GM12801 (cell line): ENCODE measurements around the gene ACSM5.

Experiments
- TF ChIP-seq, protein P1 (sequence below): IDR thresholded peaks from one replicate; pipeline ENCODE4 v1.5.1; 2011; ENCODE audit warnings: control low read depth; ENCODE audit not compliant: insufficient read length; ENCODE audit errors: extremely low read depth

ACSM5 gene, protein sequence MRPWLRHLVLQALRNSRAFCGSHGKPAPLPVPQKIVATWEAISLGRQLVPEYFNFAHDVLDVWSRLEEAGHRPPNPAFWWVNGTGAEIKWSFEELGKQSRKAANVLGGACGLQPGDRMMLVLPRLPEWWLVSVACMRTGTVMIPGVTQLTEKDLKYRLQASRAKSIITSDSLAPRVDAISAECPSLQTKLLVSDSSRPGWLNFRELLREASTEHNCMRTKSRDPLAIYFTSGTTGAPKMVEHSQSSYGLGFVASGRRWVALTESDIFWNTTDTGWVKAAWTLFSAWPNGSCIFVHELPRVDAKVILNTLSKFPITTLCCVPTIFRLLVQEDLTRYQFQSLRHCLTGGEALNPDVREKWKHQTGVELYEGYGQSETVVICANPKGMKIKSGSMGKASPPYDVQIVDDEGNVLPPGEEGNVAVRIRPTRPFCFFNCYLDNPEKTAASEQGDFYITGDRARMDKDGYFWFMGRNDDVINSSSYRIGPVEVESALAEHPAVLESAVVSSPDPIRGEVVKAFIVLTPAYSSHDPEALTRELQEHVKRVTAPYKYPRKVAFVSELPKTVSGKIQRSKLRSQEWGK

DNA sequence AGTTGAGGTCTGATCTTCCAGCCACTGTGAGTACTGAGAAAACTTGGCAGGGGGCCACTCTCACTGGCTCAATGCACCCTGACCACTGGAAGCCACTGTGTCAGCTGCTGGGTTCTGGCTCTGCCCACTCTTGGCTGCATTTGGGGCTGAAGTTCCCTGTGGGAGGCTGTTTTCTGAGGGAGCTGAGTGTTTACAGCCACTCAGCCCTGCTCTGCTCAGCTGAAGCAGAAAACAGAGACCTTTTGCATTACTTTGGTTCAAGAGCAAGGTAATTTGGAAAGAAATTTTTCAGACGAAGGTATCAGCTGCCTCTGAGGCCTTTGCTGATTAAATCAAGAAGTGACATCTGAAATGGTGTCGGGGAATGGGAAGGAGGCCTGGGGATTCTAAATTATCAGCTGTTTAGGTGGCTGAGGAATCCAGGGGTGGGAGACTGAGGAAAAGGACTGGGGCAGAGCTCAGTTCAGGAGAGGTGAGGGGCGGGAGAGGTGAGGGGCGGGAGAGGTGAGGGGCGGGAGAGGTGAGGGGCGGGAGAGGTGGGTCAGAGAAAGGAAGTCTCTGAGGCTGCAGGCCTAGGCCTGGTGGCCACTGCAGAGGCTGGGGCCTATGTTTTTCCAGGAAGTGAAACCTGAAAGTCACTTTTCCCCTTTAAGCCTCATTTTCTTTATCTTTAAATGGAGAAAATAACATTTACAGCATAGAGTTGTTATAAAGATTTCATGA lies at the start of gene ACSM5:
ACSM5 (plus strand) TSS at position 137 of the 723 bp plus-strand sequence. CDS start 1,951 bp downstream, outside the sequence.
- TF ChIP-seq, protein P1, sequence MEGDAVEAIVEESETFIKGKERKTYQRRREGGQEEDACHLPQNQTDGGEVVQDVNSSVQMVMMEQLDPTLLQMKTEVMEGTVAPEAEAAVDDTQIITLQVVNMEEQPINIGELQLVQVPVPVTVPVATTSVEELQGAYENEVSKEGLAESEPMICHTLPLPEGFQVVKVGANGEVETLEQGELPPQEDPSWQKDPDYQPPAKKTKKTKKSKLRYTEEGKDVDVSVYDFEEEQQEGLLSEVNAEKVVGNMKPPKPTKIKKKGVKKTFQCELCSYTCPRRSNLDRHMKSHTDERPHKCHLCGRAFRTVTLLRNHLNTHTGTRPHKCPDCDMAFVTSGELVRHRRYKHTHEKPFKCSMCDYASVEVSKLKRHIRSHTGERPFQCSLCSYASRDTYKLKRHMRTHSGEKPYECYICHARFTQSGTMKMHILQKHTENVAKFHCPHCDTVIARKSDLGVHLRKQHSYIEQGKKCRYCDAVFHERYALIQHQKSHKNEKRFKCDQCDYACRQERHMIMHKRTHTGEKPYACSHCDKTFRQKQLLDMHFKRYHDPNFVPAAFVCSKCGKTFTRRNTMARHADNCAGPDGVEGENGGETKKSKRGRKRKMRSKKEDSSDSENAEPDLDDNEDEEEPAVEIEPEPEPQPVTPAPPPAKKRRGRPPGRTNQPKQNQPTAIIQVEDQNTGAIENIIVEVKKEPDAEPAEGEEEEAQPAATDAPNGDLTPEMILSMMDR = no peak

DNA sequence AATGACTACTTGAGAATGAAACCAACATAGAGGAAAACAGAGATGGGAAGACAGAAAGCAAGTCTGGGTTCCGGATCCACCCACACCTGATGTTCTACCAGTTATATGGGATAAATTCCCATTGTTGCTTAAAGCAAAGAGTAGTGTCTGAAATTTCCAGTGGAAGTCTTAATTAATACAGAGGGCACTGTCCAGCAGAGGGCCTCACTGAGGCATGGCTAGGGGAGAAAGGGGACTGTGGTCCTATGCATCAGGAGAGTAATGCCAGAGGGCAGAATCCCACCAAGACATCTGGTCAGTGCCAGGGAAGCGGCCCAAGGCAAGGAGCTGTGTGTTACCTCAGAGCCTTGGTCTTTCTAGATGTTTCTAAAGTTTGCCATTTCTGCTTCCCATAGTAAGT lies 49.3 kb upstream of the ACSM5 start:
- TF ChIP-seq, protein P1 = no peak

DNA sequence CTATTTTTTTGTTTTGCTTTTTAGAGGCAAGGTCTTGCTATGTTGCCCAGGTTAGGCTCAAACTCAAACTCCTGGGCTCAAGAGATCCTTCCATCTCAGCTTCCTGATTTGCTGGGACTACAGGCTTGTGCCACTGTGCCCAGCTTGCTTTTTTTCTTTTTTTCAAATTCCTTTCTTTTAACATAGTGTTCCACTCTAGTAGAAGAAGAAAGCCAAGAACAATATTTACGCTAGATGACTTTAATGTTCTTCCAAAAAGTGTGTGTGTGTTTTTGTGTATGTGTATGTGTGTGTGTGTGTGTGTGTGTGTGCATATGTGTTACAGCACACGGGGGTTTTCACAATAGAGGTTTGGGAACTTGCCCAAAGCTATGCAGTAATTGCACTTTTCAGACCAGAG lies 46.1 kb upstream of the ACSM5 start:
- TF ChIP-seq, protein P1 = no peak

DNA sequence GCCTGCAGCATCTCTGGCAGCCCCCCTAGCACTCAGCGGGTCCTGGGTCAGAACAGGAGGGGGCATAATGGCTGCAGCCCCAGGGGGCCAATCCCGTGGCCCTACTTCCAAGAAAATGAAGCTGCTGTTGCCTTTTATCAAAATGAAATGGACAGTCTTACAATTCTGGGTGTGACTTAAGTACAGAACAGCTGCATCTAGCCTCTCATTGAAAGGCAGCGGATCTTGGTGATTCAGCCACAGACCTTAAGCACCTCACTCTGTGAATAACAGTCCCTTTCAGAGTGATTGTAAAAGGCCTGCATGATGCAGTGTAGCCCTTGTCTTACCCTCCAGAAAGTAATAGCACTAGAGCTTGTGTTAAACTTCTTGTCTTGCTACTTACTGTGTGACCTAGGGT lies 45.3 kb upstream of the ACSM5 start:
- TF ChIP-seq, protein P1 = no peak

DNA sequence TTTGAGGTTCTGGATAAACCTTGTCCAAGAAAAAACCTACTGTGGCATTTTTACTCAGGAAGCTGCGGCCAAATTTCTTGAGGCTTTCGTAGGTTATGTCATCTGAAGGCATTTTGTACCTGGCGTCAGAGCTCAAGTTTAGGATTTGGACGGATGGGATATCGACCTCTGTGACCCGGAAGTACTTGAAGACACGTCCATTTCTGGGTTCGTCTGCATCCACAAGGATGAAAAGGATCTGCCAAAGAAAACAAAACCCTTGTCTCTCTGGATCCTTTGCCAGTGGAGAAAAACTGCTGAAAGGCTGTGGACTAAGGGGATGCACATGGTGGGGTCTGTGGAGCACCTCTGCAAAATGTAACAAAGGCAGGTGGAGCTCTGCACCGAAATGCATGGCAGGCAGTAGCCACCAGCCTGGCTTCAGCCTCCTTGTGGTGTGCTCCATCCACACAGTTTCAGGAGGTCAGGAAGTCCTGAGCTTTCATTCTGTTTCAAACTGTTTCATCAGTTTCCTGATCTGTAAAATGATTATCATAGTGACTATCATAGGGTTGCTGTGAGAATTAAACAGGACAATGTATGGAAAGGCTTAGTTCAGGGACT lies 39.8 kb upstream of the ACSM5 start:
- TF ChIP-seq, protein P1 = no peak

DNA sequence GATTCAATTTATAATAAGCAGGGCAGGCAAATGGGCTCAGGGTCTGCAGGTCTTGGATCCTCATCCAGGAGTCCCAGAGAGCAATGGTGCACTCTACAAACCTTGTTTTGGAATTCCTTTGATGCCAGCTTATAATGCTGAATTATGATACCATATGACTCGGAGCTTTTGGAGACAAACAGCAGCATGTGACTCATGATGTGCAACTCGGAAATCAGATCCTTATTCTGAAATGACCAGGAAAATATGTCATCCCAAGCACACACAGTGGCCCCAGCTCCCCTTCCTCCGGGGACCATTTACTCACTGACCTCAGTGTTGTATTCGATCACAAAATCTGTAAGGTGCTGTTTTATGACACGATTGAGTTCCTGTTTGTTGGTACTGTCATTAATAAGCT lies 36.6 kb upstream of the ACSM5 start:
- TF ChIP-seq, protein P1 = no peak

DNA sequence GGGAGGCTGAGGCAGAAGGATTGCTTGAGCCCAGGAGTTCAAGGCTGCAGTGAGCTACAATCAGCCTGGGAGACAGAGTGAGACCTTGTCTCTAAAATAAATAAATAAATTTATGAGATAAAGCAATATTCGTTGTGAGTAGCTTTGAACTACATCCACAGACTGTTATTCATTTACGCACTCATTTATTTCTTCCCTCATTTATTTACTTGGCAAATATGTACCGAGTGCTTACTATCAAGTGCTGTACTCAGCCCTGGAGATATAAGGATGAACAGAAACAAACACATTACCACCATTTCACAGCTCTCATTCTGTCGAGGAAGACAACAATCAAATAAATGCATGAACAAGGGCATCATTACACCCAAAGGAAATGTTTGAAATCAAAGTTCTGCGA lies 32.2 kb upstream of the ACSM5 start:
- TF ChIP-seq, protein P1 = no peak
